Endothelial cell of umbilical vein (primary cell): ENCODE measurements around the gene TRPM7. TPM values are rescaled to one million over a fixed set of nuclear protein-coding genes. Genes with fewer than 3 reads are reported as not detected.

ENCODE experiments used
- BruUV-seq: library from RNA; stranded (reverse); fragments of 400-500 nt; replicated peaks from 2 replicates; lab custom pipeline; 2021; lab: Mats Ljungman, UMichigan
- CTCF ChIA-PET: fragments of 300-600, 350-600 bp; sonication (Branson Sonifier 250); formaldehyde crosslinking; loops from one replicate; lab custom pipeline; 2021; ENCODE audit warnings: antibody characterized with exemption, inconsistent platforms; lab: Charles Lee
- POLR2A ChIA-PET: fragments of 300-600, 350-600 bp; sonication (Branson Sonifier 250); formaldehyde crosslinking; loops from one replicate; lab custom pipeline; 2021; ENCODE audit warnings: antibody characterized with exemption, inconsistent platforms; lab: Charles Lee
- DNase-seq: peaks from one replicate; pipeline ENCODE4 v3.0.0-alpha.2; 2011; ENCODE audit warnings: low read depth, low spot score
- FAIRE-seq: peaks from 2 replicates; lab custom pipeline; 2011; peaks lifted over from hg19 to GRCh38; lab: Jason Lieb, UNC
- H2AFZ ChIP-seq: 2 replicates; pipeline ENCODE4 v1.6.0; 2012; ENCODE audit warnings: low read depth, low read length, control low read depth, inconsistent platforms
- H3K27ac ChIP-seq: 2 replicates; pipeline ENCODE4 v1.5.1; 2011; ENCODE audit warnings: low read depth, mild to moderate bottlenecking, control low read depth, low read length, moderate library complexity; ENCODE audit not compliant: insufficient read depth
- H3K27me3 ChIP-seq, 2 experiments: 2 replicates each; pipeline versions ENCODE4 v1.6.0 to v1.6.1; 2011; ENCODE audit warnings: low read length in 2 of 2, mixed read lengths in 1 of 2; ENCODE audit not compliant: control insufficient read depth in 2 of 2, insufficient read depth in 2 of 2
- H3K36me3 ChIP-seq, 2 experiments: 2 replicates in 1 of 2; 3 replicates in 1 of 2; pipeline ENCODE4 v1.5.1; 2011; ENCODE audit warnings: low read length in 2 of 2, mild to moderate bottlenecking in 1 of 2, moderate library complexity in 1 of 2; ENCODE audit not compliant: control insufficient read depth in 2 of 2, insufficient read depth in 2 of 2; ENCODE audit errors: extremely low read depth in 1 of 2
- H3K4me1 ChIP-seq: 3 replicates; pipeline ENCODE4 v1.5.1; 2011; ENCODE audit warnings: mild to moderate bottlenecking, low read length; ENCODE audit not compliant: control insufficient read depth, insufficient read depth; ENCODE audit errors: extremely low read depth
- H3K4me2 ChIP-seq: 2 replicates; pipeline ENCODE4 v1.6.1; 2011; ENCODE audit warnings: low read length, control low read depth, mixed read lengths; ENCODE audit not compliant: insufficient read depth
- H3K4me3 ChIP-seq, 3 experiments: fragments of 200-600 bp in 1 of 3; sonication (generic), shearing (Covaris generic) in 1 of 3; replicated peaks in 1 of 3; 2 replicates each; pipeline ENCODE4 v1.5.1; 2011 to 2016; ENCODE audit warnings: control low read depth in 3 of 3, low read length in 3 of 3, mild to moderate bottlenecking in 2 of 3, inconsistent platforms in 1 of 3, low read depth in 1 of 3, moderate library complexity in 1 of 3; ENCODE audit not compliant: insufficient read depth in 1 of 3
- H3K79me2 ChIP-seq: 2 replicates; pipeline ENCODE4 v1.6.0; 2012; ENCODE audit warnings: low read length, inconsistent platforms; ENCODE audit not compliant: control insufficient read depth, insufficient read depth
- H3K9ac ChIP-seq: replicated peaks from 2 replicates; pipeline ENCODE3; 2011; ENCODE audit warnings: low read length, control low read depth; ENCODE audit not compliant: insufficient read depth; ENCODE audit errors: extremely low read depth
- H3K9me1 ChIP-seq: replicated peaks from 3 replicates; pipeline ENCODE4 v1.6.0; 2011; ENCODE audit warnings: mild to moderate bottlenecking, low read length; ENCODE audit not compliant: control insufficient read depth, insufficient read depth; ENCODE audit errors: extremely low read depth
- H3K9me3 ChIP-seq: replicated peaks from 2 replicates; pipeline ENCODE4 v1.5.1; 2012; ENCODE audit warnings: low read length, inconsistent platforms; ENCODE audit not compliant: control insufficient read depth, insufficient read depth
- H4K20me1 ChIP-seq: replicated peaks from 2 replicates; pipeline ENCODE3; 2011; ENCODE audit warnings: mild to moderate bottlenecking, low read length; ENCODE audit not compliant: control insufficient read depth, insufficient read depth; ENCODE audit errors: extremely low read depth
- CTCF ChIP-seq, 2 donors: IDR thresholded peaks; 1 replicate in 1 of 2; 2 replicates in 1 of 2; pipeline ENCODE4 v1.5.1; 2011; ENCODE audit warnings: low read length in 2 of 2, mild to moderate bottlenecking in 2 of 2, moderate library complexity in 2 of 2, control low read depth in 1 of 2, inconsistent platforms in 1 of 2, low read depth in 1 of 2; ENCODE audit not compliant: insufficient read depth in 1 of 2; ENCODE audit errors: extremely low read depth in 1 of 2
- EZH2 ChIP-seq: IDR thresholded peaks from 2 replicates; pipeline ENCODE4 v1.6.1; 2012; ENCODE audit warnings: borderline replicate concordance, low read depth, mild to moderate bottlenecking, moderate library complexity, low read length, inconsistent platforms; ENCODE audit not compliant: severe bottlenecking
- FOS ChIP-seq: IDR thresholded peaks from 2 replicates; pipeline ENCODE4 v1.6.1; 2011; ENCODE audit warnings: mild to moderate bottlenecking, low read length, moderate library complexity, borderline replicate concordance; ENCODE audit not compliant: insufficient read depth
- GATA2 ChIP-seq: IDR thresholded peaks from 2 replicates; pipeline ENCODE4 v1.7.0; 2011; ENCODE audit warnings: low read depth, mild to moderate bottlenecking, moderate library complexity, mixed read lengths, low read length; ENCODE audit not compliant: insufficient read length, insufficient read depth
- JUN ChIP-seq: IDR thresholded peaks from 2 replicates; pipeline ENCODE4 v1.6.1; 2011; ENCODE audit warnings: borderline replicate concordance, low read depth; ENCODE audit not compliant: insufficient read length, insufficient read depth
- MAX ChIP-seq: IDR thresholded peaks from 2 replicates; pipeline ENCODE4 v1.6.1; 2011; ENCODE audit not compliant: insufficient read depth, insufficient read length
- MYC ChIP-seq: IDR thresholded peaks from one replicate; pipeline ENCODE4 v1.6.1; 2011; ENCODE audit warnings: mild to moderate bottlenecking, low read depth, low read length
- POLR2A ChIP-seq: IDR thresholded peaks from 2 replicates; pipeline ENCODE4 v1.6.1; 2012; ENCODE audit warnings: low read depth, mild to moderate bottlenecking, control low read depth, low read length
- POLR2AphosphoS5 ChIP-seq: IDR thresholded peaks from 2 replicates; pipeline ENCODE4 v1.6.1; 2012; ENCODE audit warnings: low read depth, mild to moderate bottlenecking, control low read depth, low read length, moderate library complexity; ENCODE audit not compliant: insufficient read depth
- dilution Hi-C: fragments of 300-500 bp; cut with MboI; formaldehyde crosslinking; loops from one replicate; pipeline ENCODE4 v1.15.0; 2019; ENCODE audit warnings: low sequenced_read_pairs; ENCODE audit not compliant: extremely low pct_ligation_motif_present
- intact Hi-C: fragments of 100-400 bp; cut with micrococcal nuclease; formaldehyde crosslinking; loops from one replicate; pipeline ENCODE4 v1.10.0; 2022
- polyA plus RNA-seq, 4 experiments: library from polyadenylated mRNA; depleted of rRNA in 3 of 4; stranded (reverse) in 3 of 4; unstranded in 1 of 4; fragments of >200 nt; gene quantifications; 2 replicates each; pipeline versions ENCODE4 v1.2.1 to v1.2.3, GENCODE V29; 2011 to 2012; ENCODE audit warnings: missing spikeins in 1 of 4
- total RNA-seq: library from RNA; stranded (reverse); gene quantifications from 2 replicates; pipeline ENCODE4 v1.2.3, GENCODE V29; 2021

The TRPM7 gene
- total and polyA plus RNA-seq, 2 donors (not counting 3 experiments of a cell fraction or from before 2014, with no cell fraction given) = 6.4 to 34.8 TPM

GRCh38 chr15:50735156-50735555, 48.6 kb upstream of the TRPM7 start:
- intact Hi-C loops = no loop called here
- Histone ChIP-seq H3K4me2 (no peak overlapping the region), H3K4me3 (no peak overlapping the region), H3K4me1 (no peaks in the 10 kb centered on the region), H3K79me2 (no peaks in the 10 kb centered on the region), H3K9ac (no peak overlapping the region), H2AFZ (no peak overlapping the region), H4K20me1 (no peaks in the 10 kb centered on the region), H3K27me3 (no peaks in the 10 kb centered on the region), H3K9me1 (no peaks in the 10 kb centered on the region), H3K27ac (no peak overlapping the region), H3K36me3 (no peaks in the 10 kb centered on the region), H3K9me3 (no peaks in the 10 kb centered on the region)
- CTCF ChIA-PET = no interaction called here
- DNase-seq (no peak), FAIRE-seq (no peak)
- TF ChIP-seq POLR2A = no peak
- TF ChIP-seq FOS = no peak
- no peak for TF ChIP-seq CTCF (IDR thresholded peaks at IDR 0.05; ENCODE audit: extremely low read depth in 1 of 2, insufficient read depth in 1 of 2, low read depth in 1 of 2, low read length in 2 of 2)
- TF ChIP-seq POLR2AphosphoS5 = no peak
- TF ChIP-seq JUN = no peak
- no peak for TF ChIP-seq GATA2
- no peak for TF ChIP-seq EZH2
- no peak for TF ChIP-seq MAX
- TF ChIP-seq MYC = no peak
- POLR2A ChIA-PET = no interaction called here
- dilution Hi-C loops = no loop called here
- BruUV-seq = no TSS peak
